Large intestine (tissue), 3 donors: ENCODE measurements around the gene DNAJB12. TPM values are rescaled to one million over a fixed set of nuclear protein-coding genes. Genes with fewer than 3 reads are reported as not detected.
"Not testable (repeated sequence)": the region's sequence is repeated elsewhere in the genome, so short reads cannot be mapped to it uniquely, and the experiment has no call there.

ENCODE experiments used
- DNase-seq, 2 donors: peaks; one replicate each; pipeline versions ENCODE4 v3.0.0 to v3.0.0-alpha.2; 2013
- H3K27ac ChIP-seq: one replicate; pipeline ENCODE4 v1.5.1; 2013; ENCODE audit warnings: low read length
- H3K27me3 ChIP-seq: 2 replicates; pipeline ENCODE4 v1.6.1; 2013; ENCODE audit warnings: low read length; ENCODE audit not compliant: control insufficient read depth, insufficient read depth
- H3K36me3 ChIP-seq: 2 replicates; pipeline ENCODE4 v1.6.1; 2013; ENCODE audit warnings: low read length; ENCODE audit not compliant: control insufficient read depth, insufficient read depth
- H3K4me1 ChIP-seq: one replicate; pipeline ENCODE4 v1.6.1; 2013; ENCODE audit warnings: low read length; ENCODE audit not compliant: control insufficient read depth, insufficient read depth
- H3K4me3 ChIP-seq: one replicate; pipeline ENCODE4 v1.5.1; 2013; ENCODE audit warnings: low read length
- H3K9me3 ChIP-seq: one replicate; pipeline ENCODE4 v1.6.1; 2013; ENCODE audit warnings: mild to moderate bottlenecking, low read depth, low read length, moderate library complexity; ENCODE audit not compliant: control insufficient read depth
- WGBS: methylation state at CpG from one replicate; pipeline ENCODE4 v1.1.5; 2013; ENCODE audit warnings: low lambda C conversion rate; ENCODE audit not compliant: insufficient coverage; 5-methylcytosine and 5-hydroxymethylcytosine counted together
- polyA plus RNA-seq: library from polyadenylated mRNA; unstranded; fragments of 120-200 nt; gene quantifications from one replicate; pipeline ENCODE4 v1.2.1, GENCODE V29; 2013

DNAJB12 gene
- polyA plus RNA-seq, 1 donor = 35.3 TPM

DNA sequence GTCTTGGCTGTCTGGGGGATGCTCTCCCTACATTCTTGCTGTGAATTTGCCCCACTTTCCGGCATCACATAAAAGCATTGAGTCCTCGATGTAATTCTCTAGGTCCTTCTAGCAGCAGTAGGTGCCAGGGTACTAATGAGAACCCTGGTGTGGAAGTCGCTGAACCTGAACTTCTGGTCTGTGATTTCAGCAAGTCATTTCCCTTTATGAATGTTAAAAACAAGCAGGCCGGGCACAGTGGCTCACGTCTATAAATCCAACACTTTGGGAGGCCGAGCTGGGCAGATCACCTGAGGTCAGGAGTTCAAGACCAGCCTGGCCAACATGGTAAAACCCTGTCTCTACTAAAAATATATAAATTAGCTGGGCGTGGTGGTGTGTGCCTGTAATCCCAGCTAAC, 30.3 kb upstream of the DNAJB12 start:
- not testable (repeated sequence) for H3K4me1 ChIP-seq, DNase-seq, H3K36me3 ChIP-seq, H3K4me3 ChIP-seq, H3K9me3 ChIP-seq, H3K27ac ChIP-seq, H3K27me3 ChIP-seq
- WGBS = 40% methylated on average over 1 of the region's 7 CpGs

DNA sequence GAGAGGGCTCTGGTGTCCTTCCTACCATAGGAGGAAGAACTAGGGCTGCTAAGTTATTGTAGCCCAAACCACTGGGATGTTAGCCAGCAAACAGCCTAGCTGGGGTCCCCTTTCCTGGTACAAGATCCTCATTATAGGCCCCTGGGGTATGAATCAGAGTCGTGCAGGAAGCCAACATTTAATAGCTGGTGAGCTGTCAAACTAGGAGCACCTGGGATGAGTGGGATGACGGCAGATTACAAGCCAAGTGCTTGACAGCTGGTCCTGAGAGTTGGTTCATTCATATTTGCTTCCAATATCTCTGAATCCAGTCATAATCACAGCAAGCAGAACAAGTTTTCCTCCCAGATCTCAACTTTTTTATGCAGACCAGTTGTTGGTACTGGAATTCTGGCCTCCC, 25.1 kb upstream of the DNAJB12 start:
- Histone ChIP-seq H3K4me3 (no peak overlapping the region), H3K4me1 (no peaks in the 10 kb centered on the region), H3K9me3 (no peaks in the 10 kb centered on the region), H3K36me3 (no peaks in the 10 kb centered on the region), H3K27ac (no peak overlapping the region), H3K27me3 (no peaks in the 10 kb centered on the region)
- no CpG with 5 or more reads among the region's 2 CpGs for WGBS
- no peak for DNase-seq

GRCh38 chr10:72379062-72379461, 24.3 kb upstream of the DNAJB12 start:
- H3K27ac ChIP-seq = no peak overlapping the region
- H3K36me3 ChIP-seq = peaks cover 4% of the 10 kb centered on the region
- no peaks in the 10 kb centered on the region for H3K27me3 ChIP-seq
- H3K4me1 ChIP-seq = no peaks in the 10 kb centered on the region
- DNase-seq = no peak
- WGBS = 100% methylated on average over 1 of the region's 2 CpGs
- no peak overlapping the region for H3K4me3 ChIP-seq
- H3K9me3 ChIP-seq = no peaks in the 10 kb centered on the region

- H3K27me3 ChIP-seq = no peaks in the 10 kb centered on the region
- H3K4me3 ChIP-seq = no peak overlapping the region
- H3K36me3 ChIP-seq = peaks cover 17% of the 10 kb centered on the region
- no peak for DNase-seq
- no CpG with 5 or more reads among the region's 5 CpGs for WGBS
- no peaks in the 10 kb centered on the region for H3K4me1 ChIP-seq
- H3K27ac ChIP-seq = no peak overlapping the region
- no peaks in the 10 kb centered on the region for H3K9me3 ChIP-seq
Observed at GRCh38 chr10:72375585-72375984, 20.9 kb upstream of the DNAJB12 start.

DNA sequence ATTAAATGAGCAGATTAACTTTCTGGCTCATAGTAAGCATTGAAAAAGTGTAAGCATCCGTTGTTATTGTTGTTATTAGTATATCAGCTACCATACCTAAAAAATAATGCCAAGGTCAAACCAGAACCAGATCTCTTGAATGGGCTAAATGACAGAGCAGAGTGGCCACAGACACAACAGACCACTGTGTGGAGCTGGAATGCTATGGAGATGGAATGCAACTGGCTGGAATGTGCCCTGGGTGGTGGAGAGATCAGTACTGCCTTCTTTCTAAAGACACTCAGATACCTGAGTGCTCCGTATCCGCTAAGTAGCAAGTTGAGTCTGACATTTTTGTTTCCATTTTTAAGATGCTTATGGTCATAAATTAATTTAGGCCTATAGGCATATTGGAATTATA, 20.5 kb upstream of the DNAJB12 start:
- Histone ChIP-seq H3K27ac (no peak overlapping the region), H3K9me3 (no peaks in the 10 kb centered on the region), H3K4me3 (no peak overlapping the region), H3K27me3 (no peaks in the 10 kb centered on the region), H3K4me1 (no peaks in the 10 kb centered on the region), H3K36me3 (peaks cover 18% of the 10 kb centered on the region)
- 100% methylated on average over 1 of the region's 3 CpGs for WGBS
- no peak for DNase-seq

DNA sequence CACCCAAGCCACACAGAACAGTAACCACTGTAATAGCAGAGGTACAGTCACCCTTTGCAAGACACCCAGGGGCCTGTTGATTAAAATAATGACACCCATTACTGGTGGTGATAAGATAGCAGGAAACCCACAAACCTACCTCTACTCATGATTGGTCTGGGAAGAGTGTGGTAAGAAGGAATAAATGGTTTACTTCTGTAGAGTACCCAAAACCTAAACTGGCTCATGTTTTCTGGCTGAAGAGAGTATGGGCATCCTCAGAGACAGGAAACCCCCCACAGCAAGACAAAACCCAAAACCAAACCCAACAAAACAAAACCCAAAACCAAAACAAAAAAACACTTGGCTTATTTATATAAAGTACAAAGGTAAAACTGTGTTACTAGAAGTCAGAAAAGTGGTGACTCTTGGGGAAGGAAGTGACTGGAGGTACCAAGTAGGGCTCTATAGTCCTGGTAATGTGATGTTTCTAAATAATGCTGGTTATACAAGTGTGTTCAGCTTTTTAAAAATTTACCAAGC, 15.5 kb upstream of the DNAJB12 start:
- H3K9me3 ChIP-seq = no peaks in the 10 kb centered on the region
- no peak for DNase-seq
- H3K27me3 ChIP-seq = no peaks in the 10 kb centered on the region
- H3K36me3 ChIP-seq = peaks cover 55% of the 10 kb centered on the region
- no peak overlapping the region for H3K4me3 ChIP-seq
- H3K4me1 ChIP-seq = no peaks in the 10 kb centered on the region
- no peak overlapping the region for H3K27ac ChIP-seq

- no peaks in the 10 kb centered on the region for H3K9me3 ChIP-seq
- no peak for DNase-seq
- H3K4me1 ChIP-seq = peaks cover 7% of the 10 kb centered on the region
- no CpG with 5 or more reads among the region's 4 CpGs for WGBS
- H3K27me3 ChIP-seq = no peaks in the 10 kb centered on the region
- H3K36me3 ChIP-seq = peaks cover 50% of the 10 kb centered on the region
- no peak overlapping the region for H3K4me3 ChIP-seq
- no peak overlapping the region for H3K27ac ChIP-seq
Observed at GRCh38 chr10:72367301-72367960, 12.7 kb upstream of the DNAJB12 start.

DNA sequence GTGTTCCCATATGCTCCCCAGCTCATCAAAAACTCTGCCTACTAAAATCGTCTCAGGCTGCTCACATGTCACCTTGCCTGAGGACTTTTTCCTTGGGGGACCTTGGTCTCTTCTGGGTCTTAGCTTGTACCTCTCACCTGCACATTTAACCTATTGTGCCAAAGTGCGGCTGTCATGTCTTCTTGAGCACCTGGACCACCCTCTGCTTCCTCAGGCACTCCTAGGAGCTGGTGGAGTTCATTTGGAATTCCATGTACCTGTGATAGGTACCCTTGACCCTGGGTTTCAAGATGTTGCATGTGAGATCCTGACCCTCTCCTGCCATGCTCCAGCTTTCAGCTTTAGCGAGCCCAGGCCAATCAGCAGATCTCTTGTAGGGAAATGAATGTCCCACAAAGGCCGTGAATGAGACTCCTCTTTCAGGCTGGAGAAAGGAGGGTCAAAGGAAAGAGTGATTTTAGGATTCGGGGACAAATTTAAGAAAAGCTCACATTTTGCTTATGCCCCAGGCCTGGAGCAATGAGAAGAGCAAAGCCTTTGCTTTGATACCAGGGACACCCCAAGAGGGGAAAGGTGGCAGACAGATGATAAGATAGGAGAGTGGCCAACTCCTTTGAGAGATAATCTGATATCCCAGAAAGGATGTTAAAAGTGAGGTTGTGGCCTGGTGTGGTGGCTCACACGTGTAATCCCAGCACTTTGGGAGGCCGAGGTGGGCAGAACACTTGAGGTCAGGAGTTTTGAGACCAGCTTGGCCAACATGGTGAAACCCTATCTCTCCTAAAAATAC, 10.6 kb upstream of the DNAJB12 start:
- no peaks in the 10 kb centered on the region for H3K9me3 ChIP-seq
- peaks cover 7% of the 10 kb centered on the region for H3K4me1 ChIP-seq
- no peak overlapping the region for H3K4me3 ChIP-seq
- no peak overlapping the region for H3K27ac ChIP-seq
- H3K36me3 ChIP-seq = peaks cover 41% of the 10 kb centered on the region
- H3K27me3 ChIP-seq = no peaks in the 10 kb centered on the region
- WGBS = 100% methylated on average over 1 of the region's 7 CpGs
- no peak for DNase-seq

- Histone ChIP-seq H3K27me3 (no peaks in the 10 kb centered on the region), H3K27ac (no peak overlapping the region), H3K4me1 (peaks cover 7% of the 10 kb centered on the region), H3K9me3 (no peaks in the 10 kb centered on the region), H3K4me3 (no peak overlapping the region), H3K36me3 (peaks cover 37% of the 10 kb centered on the region)
- no CpG with 5 or more reads among the region's 12 CpGs for WGBS
- peak; percentile 78 to 83 for DNase-seq
Observed at GRCh38 chr10:72364239-72364777, 9.6 kb upstream of the DNAJB12 start.

DNA sequence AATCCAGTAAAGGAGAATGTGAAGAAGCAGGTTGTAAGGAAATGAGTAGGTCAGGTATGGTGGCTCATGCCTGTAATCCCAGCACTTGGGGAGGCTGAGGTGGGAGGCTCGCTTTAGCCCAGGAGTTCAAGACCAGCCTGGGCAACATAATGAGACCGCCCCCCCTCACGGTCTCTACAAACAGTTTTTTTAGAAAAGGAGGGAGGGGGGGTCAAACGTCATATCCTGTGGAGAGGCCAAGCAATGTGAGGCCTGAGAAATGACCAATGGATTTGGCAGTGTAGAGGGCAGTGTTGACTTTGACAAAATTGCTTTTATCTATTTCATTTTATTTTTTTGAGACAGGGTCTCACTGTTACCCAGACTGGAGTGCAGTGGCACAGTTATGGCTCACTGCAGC, 2.3 kb upstream of the DNAJB12 start:
- Histone ChIP-seq H3K27me3 (no peaks in the 10 kb centered on the region), H3K4me3 (no peak overlapping the region), H3K9me3 (no peaks in the 10 kb centered on the region), H3K4me1 (peaks cover 9% of the 10 kb centered on the region), H3K36me3 (peaks cover 5% of the 10 kb centered on the region), H3K27ac (no peak overlapping the region)
- no CpG with 5 or more reads among the region's 4 CpGs for WGBS
- DNase-seq = no peak
